ENCODE results near the gene GADD45A.
"Not testable (repeated sequence)": the region's sequence is repeated elsewhere in the genome, so short reads cannot be mapped to it uniquely, and the experiment has no call there.

GRCh38 chr1:67730312-67730711, 45.3 kb downstream of the GADD45A start:
- TF ChIP-seq, protein P1, sequence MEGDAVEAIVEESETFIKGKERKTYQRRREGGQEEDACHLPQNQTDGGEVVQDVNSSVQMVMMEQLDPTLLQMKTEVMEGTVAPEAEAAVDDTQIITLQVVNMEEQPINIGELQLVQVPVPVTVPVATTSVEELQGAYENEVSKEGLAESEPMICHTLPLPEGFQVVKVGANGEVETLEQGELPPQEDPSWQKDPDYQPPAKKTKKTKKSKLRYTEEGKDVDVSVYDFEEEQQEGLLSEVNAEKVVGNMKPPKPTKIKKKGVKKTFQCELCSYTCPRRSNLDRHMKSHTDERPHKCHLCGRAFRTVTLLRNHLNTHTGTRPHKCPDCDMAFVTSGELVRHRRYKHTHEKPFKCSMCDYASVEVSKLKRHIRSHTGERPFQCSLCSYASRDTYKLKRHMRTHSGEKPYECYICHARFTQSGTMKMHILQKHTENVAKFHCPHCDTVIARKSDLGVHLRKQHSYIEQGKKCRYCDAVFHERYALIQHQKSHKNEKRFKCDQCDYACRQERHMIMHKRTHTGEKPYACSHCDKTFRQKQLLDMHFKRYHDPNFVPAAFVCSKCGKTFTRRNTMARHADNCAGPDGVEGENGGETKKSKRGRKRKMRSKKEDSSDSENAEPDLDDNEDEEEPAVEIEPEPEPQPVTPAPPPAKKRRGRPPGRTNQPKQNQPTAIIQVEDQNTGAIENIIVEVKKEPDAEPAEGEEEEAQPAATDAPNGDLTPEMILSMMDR (IDR thresholded peaks at IDR 0.05) = not testable (repeated sequence)
- TF ChIP-seq ZFX (IDR thresholded peaks at IDR 0.05; ENCODE audit: borderline replicate concordance) = not testable (repeated sequence)
